HG02938 (cell line): Measurements from ENCODE around the gene GAL3ST2.
"Not testable (repeated sequence)": the region's sequence is repeated elsewhere in the genome, so short reads cannot be mapped to it uniquely, and the experiment has no call there.

Experiments used
- ATAC-seq: cut with Tn5 transposase; IDR thresholded peaks from one replicate; pipeline ENCODE4 v1.9.1; 2021; ENCODE audit warnings: mild to moderate bottlenecking, moderate library complexity; ENCODE audit not compliant: unreplicated experiment

Gene GAL3ST2

GRCh38 chr2:241791385-241791784 is 14.8 kb downstream of the GAL3ST2 start:
- ATAC-seq, result not testable (repeated sequence)

- ATAC-seq, result no peak
Observed at GRCh38 chr2:241793385-241793784, 16.8 kb downstream of the GAL3ST2 start.

- ATAC-seq, result no peak
Observed at GRCh38 chr2:241794250-241794823, 17.7 kb downstream of the GAL3ST2 start.

DNA sequence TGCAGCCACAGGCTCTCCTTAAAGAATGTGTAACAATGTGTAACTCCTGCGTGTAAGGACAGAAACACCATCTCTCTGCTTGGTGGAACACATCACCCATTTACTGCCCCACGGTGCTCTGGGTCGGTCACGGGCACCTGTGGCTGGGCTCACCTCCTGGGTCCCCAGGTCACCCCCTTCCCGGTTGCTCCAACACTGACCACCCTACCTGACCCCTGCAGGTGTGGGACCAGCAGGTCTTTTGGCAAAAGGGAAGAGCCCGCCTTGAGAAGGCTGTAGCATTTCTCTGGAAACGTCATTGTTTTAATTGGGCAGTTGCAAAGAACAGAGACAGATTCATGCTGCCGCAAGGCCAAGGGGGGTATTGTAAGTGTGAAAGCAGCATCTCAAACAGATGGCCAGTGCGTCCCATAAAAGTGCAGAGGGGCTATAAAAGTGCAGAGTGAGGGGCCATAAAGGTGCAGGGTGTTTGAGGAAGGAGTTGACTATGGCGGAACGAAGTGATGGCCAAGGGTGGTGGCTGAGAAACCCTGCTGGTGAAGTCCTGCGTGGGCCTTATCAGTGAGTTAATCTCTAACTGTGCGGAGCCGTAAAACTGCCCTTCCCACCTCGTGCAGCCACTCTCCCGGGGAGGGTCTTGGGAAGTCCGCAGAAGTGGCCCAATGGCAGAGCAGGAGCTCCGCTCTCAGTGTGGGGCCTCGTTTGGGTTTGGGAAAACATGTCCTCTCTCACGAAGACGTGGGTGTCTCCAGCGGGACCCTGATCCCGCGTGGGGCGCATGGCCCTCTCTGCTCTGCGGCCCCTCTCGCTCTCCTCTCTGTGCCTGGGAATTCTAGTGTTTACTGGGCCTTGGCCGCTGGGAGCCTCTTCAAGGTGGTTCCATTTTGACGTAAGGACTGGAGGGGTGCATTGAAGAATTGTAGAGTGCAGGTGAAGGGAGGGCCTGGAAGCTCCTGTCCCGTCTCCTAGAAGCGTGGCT is 18.7 kb downstream of the GAL3ST2 start:
- ATAC-seq, result no peak

DNA sequence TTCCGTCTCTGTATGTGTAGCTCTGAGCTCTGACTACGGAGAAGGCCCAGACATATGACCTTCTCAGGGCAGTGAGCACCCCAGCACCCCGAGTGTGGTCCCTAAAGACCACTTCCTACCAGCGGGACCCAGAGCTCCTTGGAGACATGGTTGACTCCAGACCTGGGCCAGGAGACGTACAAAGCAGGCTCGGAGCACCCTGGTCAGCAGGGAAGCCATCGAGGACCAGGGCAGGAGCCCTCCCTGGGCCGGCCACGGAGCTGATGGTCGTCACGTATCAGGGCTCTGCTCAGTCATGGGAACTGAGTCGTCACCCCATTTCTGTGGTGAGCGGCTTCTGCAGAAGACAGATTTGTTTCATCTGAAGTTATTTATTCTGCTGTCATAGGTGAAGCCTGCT is 19.6 kb downstream of the GAL3ST2 start:
- no peak for ATAC-seq

DNA sequence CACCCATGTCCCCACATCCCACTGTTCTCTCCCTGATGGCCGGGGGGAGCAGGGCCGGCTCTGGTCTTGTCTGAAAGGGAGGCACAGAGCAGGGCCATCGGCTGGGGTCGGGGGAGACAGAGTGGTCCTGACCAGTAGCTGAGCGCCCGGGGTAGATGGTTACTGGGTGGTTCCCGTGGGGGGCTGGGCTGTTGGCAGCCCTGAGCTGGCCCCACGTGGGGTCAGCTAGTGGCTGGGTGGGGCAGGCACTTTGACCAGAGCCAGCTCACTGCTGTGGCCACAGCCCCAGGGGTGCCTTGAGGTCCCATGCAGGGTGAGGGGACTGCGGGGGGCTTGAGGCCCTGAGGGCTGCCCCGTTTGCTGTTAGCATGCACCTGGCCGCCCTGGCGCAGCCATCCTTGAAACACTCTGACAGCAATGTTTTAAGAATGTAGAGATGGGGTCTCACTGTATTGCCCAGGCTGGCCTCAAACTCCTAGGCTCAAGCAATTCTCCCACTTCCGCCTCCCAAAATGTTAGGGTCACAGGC is 20.1 kb downstream of the GAL3ST2 start:
- ATAC-seq, result no peak

GRCh38 chr2:241797441-241798080 is 20.9 kb downstream of the GAL3ST2 start:
- no peak for ATAC-seq

DNA sequence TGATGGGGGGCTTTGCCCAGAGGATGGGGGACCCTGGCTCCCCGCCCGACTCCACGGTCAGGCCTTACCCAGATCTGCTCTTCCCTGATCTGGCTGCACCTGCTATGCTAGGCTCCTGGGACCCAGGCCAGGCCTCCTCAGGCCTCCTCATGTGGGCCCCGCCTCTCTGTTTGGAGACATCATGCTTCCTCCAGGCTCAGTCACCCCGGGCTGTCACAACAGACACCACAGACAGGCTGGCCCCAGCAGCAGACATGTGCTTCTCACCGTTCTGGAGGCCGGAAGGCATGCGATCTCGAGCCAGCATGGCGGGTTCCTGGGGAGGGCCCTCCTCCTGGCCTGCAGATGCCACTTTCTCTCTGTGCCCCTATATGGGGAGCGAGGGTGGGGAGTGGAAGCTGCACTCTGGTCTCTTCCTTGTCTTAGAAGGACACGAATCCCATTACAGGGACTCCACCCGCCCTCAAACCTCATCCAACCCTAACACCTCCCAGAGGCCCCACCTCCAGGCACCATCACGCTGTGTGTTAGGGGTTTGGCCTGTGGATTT is 21.5 kb downstream of the GAL3ST2 start:
- ATAC-seq, result no peak

DNA sequence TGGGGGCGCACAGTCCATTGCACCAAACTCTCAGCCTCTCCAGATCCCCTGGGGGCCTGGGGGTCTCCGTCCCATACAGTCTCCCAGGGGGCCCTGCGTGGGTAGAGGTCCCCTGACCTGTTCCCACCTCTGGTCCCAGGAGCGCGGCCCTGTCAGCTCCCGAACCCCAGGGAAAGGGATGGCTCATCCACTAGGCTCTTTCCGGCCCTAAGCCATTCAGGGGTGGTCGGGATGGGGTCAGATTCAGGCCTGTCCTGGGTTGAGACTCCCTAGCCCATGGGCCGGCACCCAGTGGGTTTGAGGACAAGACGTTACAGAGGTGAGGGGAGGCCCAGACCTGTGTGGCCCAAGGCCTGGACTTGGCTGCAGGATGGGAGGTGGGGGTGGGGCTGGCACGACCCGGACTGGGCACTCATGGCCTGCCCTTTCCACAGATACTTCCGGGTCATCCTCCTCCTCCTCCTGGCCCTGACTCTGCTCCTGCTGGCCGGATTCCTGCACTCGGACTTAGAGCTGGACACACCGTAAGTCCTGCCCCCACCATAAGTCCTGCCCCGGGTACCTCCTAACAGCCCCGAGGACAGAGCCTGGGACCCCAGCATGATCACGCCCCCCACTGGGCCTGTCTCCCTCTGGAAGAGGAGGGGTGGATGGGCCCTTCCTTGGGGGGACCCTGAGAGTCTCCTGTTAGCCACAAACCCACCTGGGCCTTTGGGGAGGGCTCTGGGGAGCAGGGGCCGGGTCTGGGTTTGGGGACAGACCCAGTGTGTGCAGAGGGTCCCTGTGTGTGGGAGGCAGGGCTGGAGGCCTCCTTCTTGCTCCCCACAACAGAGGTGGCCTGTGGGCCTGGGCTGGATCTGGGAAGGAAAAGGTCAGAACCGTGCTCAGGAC is 22.3 kb downstream of the GAL3ST2 start:
- no peak for ATAC-seq

DNA sequence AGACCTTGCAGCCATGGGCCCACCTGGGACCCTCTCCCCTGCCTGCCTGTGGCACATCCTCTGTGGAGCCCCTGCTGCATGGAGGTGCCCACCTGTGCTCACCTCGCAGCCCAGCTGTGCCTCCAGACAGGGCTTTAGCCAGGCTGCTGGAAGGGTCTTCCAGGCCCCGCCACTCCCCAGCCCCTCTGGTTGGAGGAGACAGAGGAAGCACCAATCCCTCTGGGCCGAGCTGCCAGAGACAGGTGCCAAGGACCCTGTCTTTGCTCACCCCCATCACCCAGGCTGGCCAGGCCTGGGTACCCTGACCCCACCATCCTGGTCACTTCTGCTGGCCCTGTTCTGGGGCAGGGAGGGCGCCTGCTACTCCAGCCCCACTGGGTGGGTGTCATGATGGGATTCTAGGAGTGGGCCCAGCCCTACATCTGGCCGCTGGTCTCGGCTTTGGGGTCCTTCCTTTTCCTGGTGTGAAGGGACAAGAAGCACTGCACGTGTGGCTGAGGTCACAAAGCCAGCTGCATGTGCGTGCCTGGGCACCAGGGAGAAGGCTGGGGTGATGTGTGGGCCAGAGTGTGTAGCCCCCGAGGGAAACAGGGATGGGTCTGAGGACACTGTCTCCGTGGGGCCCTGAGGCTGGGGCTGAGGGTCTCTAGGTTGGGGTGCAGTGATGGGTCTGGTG is 23.0 kb downstream of the GAL3ST2 start:
- no peak for ATAC-seq

GRCh38 chr2:241800198-241800903 is 23.7 kb downstream of the GAL3ST2 start:
- not testable (repeated sequence) for ATAC-seq

- no peak for ATAC-seq
Observed at GRCh38 chr2:241801611-241802420, 25.2 kb downstream of the GAL3ST2 start.

- ATAC-seq, result no peak
Observed at GRCh38 chr2:241802421-241803318, 26.0 kb downstream of the GAL3ST2 start.

GRCh38 chr2:241803387-241804325 is 27.0 kb downstream of the GAL3ST2 start:
- ATAC-seq, result no peak

DNA sequence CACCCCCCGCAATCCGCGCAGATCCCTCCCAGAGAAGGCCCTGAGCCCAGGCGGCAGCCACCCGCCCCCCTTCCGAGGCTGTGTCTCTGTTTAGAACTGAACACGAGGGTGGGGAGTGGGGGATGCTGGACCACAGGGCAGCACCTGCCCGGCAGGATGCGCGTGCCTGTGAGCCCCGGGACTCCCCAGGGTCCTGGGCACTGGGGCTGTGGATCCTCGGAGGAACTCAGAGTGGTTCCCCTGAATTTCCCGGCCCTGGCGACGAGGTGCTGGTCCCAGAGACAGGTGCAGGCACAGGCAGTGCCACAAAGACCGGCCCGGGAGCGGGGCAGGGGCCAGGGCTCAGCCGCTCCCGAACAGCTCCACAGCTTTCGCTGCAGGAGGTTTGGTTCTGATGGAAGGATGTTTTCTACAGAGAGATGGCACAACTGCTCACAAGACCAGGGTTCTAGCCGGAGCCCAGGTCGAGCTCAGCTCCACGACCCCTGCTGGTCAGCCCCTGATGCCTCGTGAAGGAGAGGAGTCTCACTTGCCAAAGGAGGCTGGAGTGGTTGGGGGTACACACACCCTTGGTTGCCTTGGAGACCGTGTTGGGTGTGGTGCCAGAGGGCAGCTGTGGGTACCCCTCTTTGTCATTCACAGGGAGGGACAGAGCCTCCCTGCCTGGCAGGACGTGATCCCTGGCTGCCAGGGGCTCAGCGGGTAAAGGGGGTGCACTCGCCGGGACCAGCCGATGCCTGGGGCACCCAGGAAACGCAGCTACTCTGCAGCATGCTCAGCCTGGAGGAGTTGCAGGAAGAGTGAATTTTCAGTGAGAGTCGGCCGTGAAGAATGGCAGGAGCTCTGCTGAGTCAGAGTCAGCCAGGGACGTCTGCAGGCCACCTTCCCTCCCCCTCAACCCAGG is 28.0 kb downstream of the GAL3ST2 start:
- no peak for ATAC-seq
